ENCODE data around the gene TNFSF13. TPM values are rescaled to one million over a fixed set of nuclear protein-coding genes. Genes with fewer than 3 reads are reported as not detected.

The TNFSF13 gene
- total RNA-seq, 1 donor from 2014 or later = 3.7 TPM

GRCh38 chr17:7563115-7563869 is 4.7 kb downstream of the TNFSF13 start:
- no peak for DNase-seq (ENCODE audit: low read depth)
- TF ChIP-seq CTCF (IDR thresholded peaks at IDR 0.05; ENCODE audit: insufficient read depth, low read length, severe bottlenecking) = no peak
- Histone ChIP-seq H3K27me3 (ENCODE audit: control insufficient read depth, insufficient read depth, low read length) (no peaks in the 10 kb centered on the region), H3K4me3 (ENCODE audit: low read depth, low read length) (no peak overlapping the region), H3K36me3 (ENCODE audit: control insufficient read depth, insufficient read depth, low read length) (peaks cover 20% of the 10 kb centered on the region)
- FAIRE-seq = no peak

GRCh38 chr17:7569571-7569970 is 11.0 kb downstream of the TNFSF13 start:
- Histone ChIP-seq H3K4me3 (ENCODE audit: low read depth, low read length) (no peak overlapping the region), H3K36me3 (ENCODE audit: control insufficient read depth, insufficient read depth, low read length) (peaks cover 35% of the 10 kb centered on the region), H3K27me3 (ENCODE audit: control insufficient read depth, insufficient read depth, low read length) (no peaks in the 10 kb centered on the region)
- no peak for TF ChIP-seq CTCF (IDR thresholded peaks at IDR 0.05; ENCODE audit: insufficient read depth, low read length, severe bottlenecking)
- DNase-seq (ENCODE audit: low read depth) = no peak
- FAIRE-seq = no peak

GRCh38 chr17:7570351-7570750 is 11.8 kb downstream of the TNFSF13 start:
- TF ChIP-seq CTCF (IDR thresholded peaks at IDR 0.05; ENCODE audit: insufficient read depth, low read length, severe bottlenecking) = no peak
- Histone ChIP-seq H3K27me3 (ENCODE audit: control insufficient read depth, insufficient read depth, low read length) (no peaks in the 10 kb centered on the region), H3K36me3 (ENCODE audit: control insufficient read depth, insufficient read depth, low read length) (peaks cover 37% of the 10 kb centered on the region), H3K4me3 (ENCODE audit: low read depth, low read length) (no peak overlapping the region)
- no peak for DNase-seq (ENCODE audit: low read depth)
- peak; percentile 75 for FAIRE-seq

GRCh38 chr17:7572338-7572587 is 13.7 kb downstream of the TNFSF13 start:
- Histone ChIP-seq H3K36me3 (ENCODE audit: control insufficient read depth, insufficient read depth, low read length) (peaks cover 43% of the 10 kb centered on the region), H3K4me3 (ENCODE audit: low read depth, low read length) (peak overlapping the region; percentile 100), H3K27me3 (ENCODE audit: control insufficient read depth, insufficient read depth, low read length) (no peaks in the 10 kb centered on the region)
- FAIRE-seq (no peak), DNase-seq (ENCODE audit: low read depth) (no peak)
- TF ChIP-seq CTCF (IDR thresholded peaks at IDR 0.05; ENCODE audit: insufficient read depth, low read length, severe bottlenecking) = no peak

GRCh38 chr17:7572588-7573323 is 14.2 kb downstream of the TNFSF13 start:
- Histone ChIP-seq H3K4me3 (ENCODE audit: low read depth, low read length) (peak overlapping the region; percentile 100), H3K27me3 (ENCODE audit: control insufficient read depth, insufficient read depth, low read length) (no peaks in the 10 kb centered on the region), H3K36me3 (ENCODE audit: control insufficient read depth, insufficient read depth, low read length) (peaks cover 44% of the 10 kb centered on the region)
- DNase-seq (ENCODE audit: low read depth) (peak; percentile 96), FAIRE-seq (no peak)
- no peak for TF ChIP-seq CTCF (IDR thresholded peaks at IDR 0.05; ENCODE audit: insufficient read depth, low read length, severe bottlenecking)

All from bronchial epithelial cell (primary cell).